Esophagus muscularis mucosa (tissue), 4 donors: ENCODE results near the gene APOC3. TPM values are rescaled to one million over a fixed set of nuclear protein-coding genes. Genes with fewer than 3 reads are reported as not detected.

Source experiments
- DNase-seq: peaks from one replicate; pipeline ENCODE4 v3.0.0-alpha.2; 2017; ENCODE audit errors: extremely low spot score
- H3K27ac ChIP-seq, 4 donors: fragments of 200-600 bp; sonication (generic); replicated peaks in 1 of 4; 1 replicate in 3 of 4; 2 replicates in 1 of 4; pipeline ENCODE4 v1.5.1; 2016 to 2019; ENCODE audit warnings: mild to moderate bottlenecking in 1 of 4
- H3K27me3 ChIP-seq, 4 donors: fragments of 200-600 bp; sonication (generic); one replicate each; pipeline versions ENCODE4 v1.5.1 to v1.6.0; 2016 to 2019
- H3K36me3 ChIP-seq, 4 donors: fragments of 200-600 bp; sonication (generic); one replicate each; pipeline ENCODE4 v1.5.1; 2016 to 2019
- H3K4me1 ChIP-seq, 4 donors: fragments of 200-600 bp; sonication (generic); one replicate each; pipeline ENCODE4 v1.5.1; 2016 to 2019
- H3K4me3 ChIP-seq, 4 donors: fragments of 200-600 bp; sonication (generic); 1 replicate in 2 of 4; 2 replicates in 2 of 4; pipeline ENCODE4 v1.5.1; 2016 to 2019; ENCODE audit warnings: mild to moderate bottlenecking in 4 of 4, moderate library complexity in 1 of 4
- H3K9me3 ChIP-seq, 4 donors: fragments of 200-600 bp; sonication (generic); 1 replicate in 3 of 4; 2 replicates in 1 of 4; pipeline ENCODE4 v1.5.1; 2016 to 2019
- CTCF ChIP-seq, 3 experiments: fragments of 200-600 bp in 2 of 3; fragments of 450-650 bp in 1 of 3; sonication (generic) in 2 of 3; IDR thresholded peaks; one replicate each; pipeline ENCODE4 v1.5.1; 2017 to 2019; ENCODE audit warnings: antibody characterized with exemption in 3 of 3, mild to moderate bottlenecking in 2 of 3, moderate library complexity in 1 of 3
- EP300 ChIP-seq: sonication (generic); formaldehyde crosslinking; IDR thresholded peaks from one replicate; pipeline ENCODE4 v1.6.1; 2017; ENCODE audit warnings: antibody characterized with exemption
- POLR2A ChIP-seq: fragments of 450-650 bp; IDR thresholded peaks from one replicate; pipeline ENCODE4 v1.6.1; 2017; ENCODE audit warnings: antibody characterized with exemption, moderate library complexity, mild to moderate bottlenecking, low read depth
- POLR2AphosphoS5 ChIP-seq, 2 donors: sonication (generic); formaldehyde crosslinking; IDR thresholded peaks; one replicate each; pipeline ENCODE4 v1.6.1; 2017; ENCODE audit warnings: antibody characterized with exemption in 2 of 2
- WGBS: methylation state at CpG from one replicate; pipeline ENCODE4 v1.1.5; 2018; 5-methylcytosine and 5-hydroxymethylcytosine counted together
- intact Hi-C: fragments of 100-400 bp; cut with DNase I; formaldehyde crosslinking; loops from one replicate; pipeline ENCODE4 v1.15.1; 2023
- total RNA-seq, 4 donors: library from RNA; depleted of rRNA; stranded (reverse); fragments of >200 nt; gene quantifications; one replicate each; pipeline versions ENCODE4 v1.1.0 to v1.2.1, GENCODE V29; 2016

Gene APOC3
- total RNA-seq, 4 donors from 2014 or later: not detected

- no peak overlapping the region for H3K4me3 ChIP-seq
- H3K36me3 ChIP-seq: no peaks in the 10 kb centered on the region
- no peak overlapping the region for H3K27ac ChIP-seq
- no peaks in the 10 kb centered on the region for H3K27me3 ChIP-seq
- TF ChIP-seq POLR2AphosphoS5 (IDR thresholded peaks at IDR 0.05) (no peak), EP300 (no peak), POLR2A (no peak), CTCF (IDR thresholded peaks at IDR 0.05) (no peak)
- 63% methylated on average over 4 of the region's 5 CpGs for WGBS
- H3K9me3 ChIP-seq: no peaks in the 10 kb centered on the region
- DNase-seq: no peak
- H3K4me1 ChIP-seq: no peaks in the 10 kb centered on the region
- intact Hi-C loops: no loop called here
These were observed 7.1 kb upstream of the APOC3 start for GRCh38 chr11:116822575-116822974.

- Histone ChIP-seq H3K36me3 (no peaks in the 10 kb centered on the region), H3K4me3 (no peak within 1 kb of the TSS), H3K27me3 (no peaks in the 10 kb centered on the region), H3K27ac (no peak within 1 kb of the TSS), H3K9me3 (no peaks in the 10 kb centered on the region), H3K4me1 (no peaks in the 10 kb centered on the region)
- 100% methylated on average over 1 of the region's 16 CpGs for WGBS
- no peak for DNase-seq
- intact Hi-C loops: no loop called here
- no peak for TF ChIP-seq EP300
- TF ChIP-seq POLR2A: no peak
- no peak for TF ChIP-seq POLR2AphosphoS5 (IDR thresholded peaks at IDR 0.05)
- no peak for TF ChIP-seq CTCF (IDR thresholded peaks at IDR 0.05)
These were observed 6.5 kb upstream of the APOC3 start, which contains the start of gene APOA4 for GRCh38 chr11:116823031-116823843. TSS of gene APOA4 (minus strand) at chr11:116823304. CDS start at chr11:116823191, 113 bp downstream.

GRCh38 chr11:116825434-116825833 is 4.3 kb upstream of the APOC3 start:
- H3K9me3 ChIP-seq: no peaks in the 10 kb centered on the region
- H3K4me3 ChIP-seq: no peak overlapping the region
- no peaks in the 10 kb centered on the region for H3K36me3 ChIP-seq
- no peaks in the 10 kb centered on the region for H3K27me3 ChIP-seq
- WGBS: 79% methylated on average over 5 of the region's 5 CpGs
- intact Hi-C loops: no loop called here
- no peaks in the 10 kb centered on the region for H3K4me1 ChIP-seq
- no peak for DNase-seq
- no peak overlapping the region for H3K27ac ChIP-seq
- TF ChIP-seq EP300: no peak

- intact Hi-C loops: no loop called here
- Histone ChIP-seq H3K36me3 (no peaks in the 10 kb centered on the region), H3K4me1 (no peaks in the 10 kb centered on the region), H3K4me3 (no peak overlapping the region), H3K27me3 (no peaks in the 10 kb centered on the region), H3K9me3 (no peaks in the 10 kb centered on the region), H3K27ac (no peak overlapping the region)
- no peak for TF ChIP-seq EP300
- TF ChIP-seq CTCF (IDR thresholded peaks at IDR 0.05): no peak
- TF ChIP-seq POLR2AphosphoS5 (IDR thresholded peaks at IDR 0.05): no peak
- no peak for TF ChIP-seq POLR2A
- WGBS: 86% methylated on average over 13 of the region's 22 CpGs
- DNase-seq: no peak
These were observed 3.6 kb upstream of the APOC3 start for GRCh38 chr11:116825854-116826750.
